Measurements from ENCODE around the gene C2orf72. TPM values are rescaled to one million over a fixed set of nuclear protein-coding genes. Genes with fewer than 3 reads are reported as not detected.

Gene C2orf72
- total and polyA plus RNA-seq, 2 donors (not counting 3 experiments of a cell fraction or from before 2014, with no cell fraction given), result 0.01 to 0.11 TPM

DNA sequence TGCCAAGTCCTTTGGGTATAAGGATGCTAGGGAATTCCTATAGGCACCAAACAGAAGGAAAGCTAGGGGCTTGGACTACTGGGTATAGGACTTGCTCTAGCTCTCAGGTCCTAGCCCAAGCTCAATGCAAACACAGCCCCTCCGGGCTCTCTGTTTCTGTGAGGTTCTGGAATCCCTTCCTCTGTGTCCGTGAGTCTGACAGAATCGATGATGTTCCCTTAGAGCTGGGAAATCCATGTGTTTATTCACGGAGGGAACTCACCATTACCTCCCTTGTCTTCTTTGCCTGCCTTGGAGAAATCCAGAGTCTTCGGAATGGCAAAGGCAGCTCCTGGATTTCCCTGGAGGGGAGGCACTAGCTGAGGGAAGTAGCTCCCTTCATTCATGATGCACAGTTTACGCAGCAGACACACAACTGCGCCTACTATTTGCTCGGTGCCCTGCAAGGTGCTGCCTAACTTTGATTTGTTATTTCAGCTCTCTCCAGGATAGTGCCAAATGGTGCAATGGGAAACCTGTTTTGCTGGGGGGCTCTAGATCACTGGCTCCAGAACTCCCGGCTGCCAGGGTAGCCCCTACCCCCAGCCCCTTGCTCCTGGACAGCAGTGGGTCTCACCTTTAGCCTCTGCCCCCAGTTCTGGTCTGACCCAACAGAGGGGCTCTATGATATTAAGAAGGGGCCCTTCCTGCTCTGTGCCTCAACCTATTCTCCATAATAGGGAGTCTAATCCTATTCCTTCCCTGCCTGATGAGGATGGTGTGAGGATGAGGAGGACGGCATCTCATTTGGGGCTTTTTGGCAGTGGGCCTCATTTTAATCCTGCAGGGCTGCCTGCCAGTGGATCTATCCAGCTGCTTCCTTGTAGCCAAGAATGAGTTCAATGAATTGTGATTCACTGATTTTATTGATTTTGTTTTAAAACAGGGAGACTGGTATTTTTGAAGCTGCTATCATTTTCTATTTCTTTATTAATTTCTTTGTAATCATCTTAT lies 10.9 kb downstream of the C2orf72 start:
- Histone ChIP-seq H2AFZ (ENCODE audit: low read depth, low read length) (no peak overlapping the region), H3K9ac (replicated peaks; ENCODE audit: extremely low read depth, insufficient read depth, low read length) (no peak overlapping the region), H3K27ac (ENCODE audit: insufficient read depth, low read depth, low read length) (no peak overlapping the region), H3K79me2 (ENCODE audit: control insufficient read depth, insufficient read depth, low read length) (no peaks in the 10 kb centered on the region), H4K20me1 (replicated peaks; ENCODE audit: control insufficient read depth, extremely low read depth, insufficient read depth, low read length) (no peaks in the 10 kb centered on the region), H3K4me3 (replicated peaks in 1 of 3; ENCODE audit: insufficient read depth in 1 of 3, low read depth in 1 of 3, low read length in 3 of 3) (no peak overlapping the region), H3K9me1 (replicated peaks; ENCODE audit: control insufficient read depth, extremely low read depth, insufficient read depth, low read length) (no peaks in the 10 kb centered on the region), H3K4me2 (ENCODE audit: insufficient read depth, low read length) (no peak overlapping the region), H3K36me3 (ENCODE audit: control insufficient read depth in 2 of 2, extremely low read depth in 1 of 2, insufficient read depth in 2 of 2, low read length in 2 of 2) (no peaks in the 10 kb centered on the region), H3K27me3 (ENCODE audit: control insufficient read depth in 2 of 2, insufficient read depth in 2 of 2, low read length in 2 of 2) (peaks cover 5 to 11% of the 10 kb centered on the region in 2 experiments), H3K4me1 (ENCODE audit: control insufficient read depth, extremely low read depth, insufficient read depth, low read length) (peaks cover 2% of the 10 kb centered on the region), H3K9me3 (replicated peaks; ENCODE audit: control insufficient read depth, insufficient read depth, low read length) (no peaks in the 10 kb centered on the region)
- intact Hi-C loops (cut with micrococcal nuclease) (no loop called here), dilution Hi-C loops (cut with MboI; ENCODE audit: extremely low pct_ligation_motif_present, low sequenced_read_pairs) (no loop called here)
- FAIRE-seq, result no peak
- TF ChIP-seq JUN (IDR thresholded peaks at IDR 0.05; ENCODE audit: borderline replicate concordance, insufficient read depth, insufficient read length, low read depth), result no peak
- no peak for TF ChIP-seq GATA2 (IDR thresholded peaks at IDR 0.05; ENCODE audit: insufficient read depth, insufficient read length, low read depth, low read length)
- no peak for TF ChIP-seq FOS (IDR thresholded peaks at IDR 0.05; ENCODE audit: borderline replicate concordance, insufficient read depth, low read length)
- TF ChIP-seq EZH2 (IDR thresholded peaks at IDR 0.05; ENCODE audit: borderline replicate concordance, low read depth, low read length, severe bottlenecking), result no peak
- TF ChIP-seq POLR2A (IDR thresholded peaks at IDR 0.05; ENCODE audit: low read depth, low read length), result no peak
- no peak for TF ChIP-seq MYC (IDR thresholded peaks at IDR 0.05; ENCODE audit: low read depth, low read length)
- TF ChIP-seq POLR2AphosphoS5 (IDR thresholded peaks at IDR 0.05; ENCODE audit: insufficient read depth, low read depth, low read length), result no peak
- TF ChIP-seq, protein P1, sequence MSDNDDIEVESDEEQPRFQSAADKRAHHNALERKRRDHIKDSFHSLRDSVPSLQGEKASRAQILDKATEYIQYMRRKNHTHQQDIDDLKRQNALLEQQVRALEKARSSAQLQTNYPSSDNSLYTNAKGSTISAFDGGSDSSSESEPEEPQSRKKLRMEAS (IDR thresholded peaks at IDR 0.05; ENCODE audit: insufficient read depth, insufficient read length), result no peak
- no TSS peak for BruUV-seq (replicated peaks)
- no peak for DNase-seq (ENCODE audit: low read depth, low spot score)
- ChIA-PET CTCF (interaction anchor here (1.0 to 1.3 kb wide), 2 partner anchors 21 to 224 kb away, joined by 3 read pairs; no protein-coding TSS in a partner anchor), POLR2A (no interaction called here)

Data from endothelial cell of umbilical vein (primary cell).